Calu3 (cell line): ENCODE data around the gene MAPK4. TPM values are rescaled to one million over a fixed set of nuclear protein-coding genes. Genes with fewer than 3 reads are reported as not detected.

Experiments
- BruUV-seq: library from RNA; stranded (reverse); fragments of 400-500 nt; replicated peaks from 2 replicates; lab custom pipeline; 2021; lab: Mats Ljungman, UMichigan
- CTCF ChIA-PET: fragments of 300-600 bp; sonication (Branson Sonifier 250); formaldehyde crosslinking; loops from one replicate; lab custom pipeline; 2022; ENCODE audit warnings: antibody characterized with exemption; lab: Charles Lee
- DNase-seq: peaks from one replicate; pipeline ENCODE4 v3.0.0; 2022
- H3K27ac Mint-ChIP-seq: one replicate; pipeline ENCODE4 v1.8.0; 2022; ENCODE audit warnings: mixed read lengths; ENCODE audit not compliant: unreplicated experiment
- H3K27me3 Mint-ChIP-seq: one replicate; pipeline ENCODE4 v1.8.0; 2022; ENCODE audit warnings: mixed read lengths; ENCODE audit not compliant: unreplicated experiment
- H3K36me3 Mint-ChIP-seq: one replicate; pipeline ENCODE4 v1.8.0; 2022; ENCODE audit warnings: mild to moderate bottlenecking, moderate library complexity, mixed read lengths; ENCODE audit not compliant: insufficient read depth, unreplicated experiment
- H3K4me1 Mint-ChIP-seq: one replicate; pipeline ENCODE4 v1.8.0; 2022; ENCODE audit warnings: mild to moderate bottlenecking, low read depth, mixed read lengths; ENCODE audit not compliant: unreplicated experiment
- H3K4me3 Mint-ChIP-seq: one replicate; pipeline ENCODE4 v1.8.0; 2022; ENCODE audit warnings: mild to moderate bottlenecking, low read depth, moderate library complexity, mixed read lengths; ENCODE audit not compliant: unreplicated experiment
- H3K9me3 Mint-ChIP-seq: one replicate; pipeline ENCODE4 v1.8.0; 2022; ENCODE audit warnings: low read depth, mixed read lengths; ENCODE audit not compliant: unreplicated experiment
- CTCF ChIP-seq: fragments of 200-600 bp; IDR thresholded peaks from one replicate; pipeline ENCODE4 v1.8.0; 2022; ENCODE audit warnings: antibody characterized with exemption; ENCODE audit not compliant: unreplicated experiment
- intact Hi-C: fragments of 100-400 bp; cut with micrococcal nuclease; formaldehyde crosslinking; loops from one replicate; pipeline ENCODE4 v1.10.0; 2022; ENCODE audit not compliant: unreplicated experiment
- total RNA-seq: library from RNA; stranded (reverse); gene quantifications from 2 replicates; pipeline ENCODE4 v1.2.3, GENCODE V29; 2022

Gene MAPK4
- total RNA-seq, 1 experiment from 2014 or later = not detected

DNA sequence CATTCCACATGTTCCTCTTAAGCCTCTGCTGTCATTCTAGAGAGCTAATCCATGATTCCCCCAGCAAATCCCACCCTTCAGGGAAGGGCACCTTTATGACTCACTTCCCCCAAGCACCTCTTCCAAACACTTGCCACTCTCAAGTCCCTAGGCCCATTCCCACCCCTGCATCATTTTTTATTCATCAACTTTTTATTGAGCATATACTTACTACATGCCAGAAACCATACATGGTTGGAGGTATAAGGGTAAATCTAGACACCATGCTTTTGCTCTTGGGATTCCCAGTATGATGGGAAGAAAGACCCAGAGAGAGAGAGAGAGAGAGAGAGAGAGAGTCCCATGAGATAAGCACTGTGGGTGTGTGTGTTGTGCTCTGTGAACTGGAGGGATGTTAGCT, 87.9 kb downstream of the MAPK4 start:
- Mint-ChIP-seq H3K36me3 (no peaks in the 10 kb centered on the region), H3K9me3 (no peaks in the 10 kb centered on the region), H3K4me1 (no peaks in the 10 kb centered on the region), H3K27ac (no peak overlapping the region), H3K4me3 (no peak overlapping the region), H3K27me3 (peaks cover 36% of the 10 kb centered on the region)
- TF ChIP-seq CTCF = no peak
- intact Hi-C loops = no loop called here
- no peak for DNase-seq
- BruUV-seq = no TSS peak
- CTCF ChIA-PET = no interaction called here

DNA sequence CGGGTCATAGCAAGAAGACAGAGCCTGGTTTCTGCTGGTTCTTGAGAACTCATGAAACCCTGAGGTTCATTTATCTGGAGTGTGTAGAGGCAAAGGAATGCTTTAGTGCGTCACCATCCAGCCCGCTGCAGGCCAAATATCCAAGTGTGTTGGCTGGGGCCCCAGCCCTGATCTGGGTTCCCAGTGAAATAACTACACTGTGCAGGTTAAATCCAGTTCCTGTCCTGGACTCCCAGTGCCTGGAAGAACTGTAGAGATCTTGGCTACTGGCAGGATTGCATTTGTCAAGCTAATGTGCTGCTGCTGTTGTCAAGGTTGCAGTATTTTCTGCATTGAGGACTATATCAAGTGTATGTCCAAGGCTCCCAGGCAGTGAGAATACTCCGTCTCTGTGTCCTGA, 89.9 kb downstream of the MAPK4 start:
- TF ChIP-seq CTCF = no peak
- Mint-ChIP-seq H3K27me3 (peaks cover 51% of the 10 kb centered on the region), H3K4me3 (no peak overlapping the region), H3K9me3 (no peaks in the 10 kb centered on the region), H3K27ac (no peak overlapping the region), H3K4me1 (no peaks in the 10 kb centered on the region), H3K36me3 (no peaks in the 10 kb centered on the region)
- no peak for DNase-seq
- intact Hi-C loops = no loop called here
- no TSS peak for BruUV-seq
- CTCF ChIA-PET = no interaction called here

DNA sequence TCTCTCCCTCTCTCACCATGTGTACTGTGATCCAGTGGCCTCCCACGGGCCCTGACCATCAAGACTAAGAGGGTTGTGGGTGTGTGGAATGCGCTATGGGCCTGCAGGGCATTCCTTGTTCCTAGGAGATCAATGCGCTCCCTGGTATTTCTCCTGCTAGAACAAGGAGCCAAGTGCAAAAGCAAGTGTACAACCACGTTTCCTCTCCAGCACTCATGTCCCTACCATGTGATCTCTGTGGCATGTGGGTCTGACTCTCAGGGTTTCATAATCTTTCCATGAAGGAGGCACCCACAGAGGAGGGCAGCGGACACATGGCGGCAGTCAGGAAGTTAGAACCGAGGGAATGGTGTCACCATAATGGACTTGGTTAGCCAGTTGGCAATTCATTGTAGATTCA, 91.4 kb downstream of the MAPK4 start:
- no peaks in the 10 kb centered on the region for H3K9me3 Mint-ChIP-seq
- intact Hi-C loops = no loop called here
- no peak for TF ChIP-seq CTCF
- H3K27ac Mint-ChIP-seq = no peak overlapping the region
- no TSS peak for BruUV-seq
- H3K36me3 Mint-ChIP-seq = no peaks in the 10 kb centered on the region
- no peaks in the 10 kb centered on the region for H3K4me1 Mint-ChIP-seq
- CTCF ChIA-PET = no interaction called here
- no peak overlapping the region for H3K4me3 Mint-ChIP-seq
- peaks cover 66% of the 10 kb centered on the region for H3K27me3 Mint-ChIP-seq
- no peak for DNase-seq

GRCh38 chr18:50653402-50654093, 93.7 kb downstream of the MAPK4 start:
- no TSS peak for BruUV-seq
- Mint-ChIP-seq H3K27ac (no peak overlapping the region), H3K4me1 (no peaks in the 10 kb centered on the region), H3K36me3 (no peaks in the 10 kb centered on the region), H3K9me3 (no peaks in the 10 kb centered on the region), H3K4me3 (no peak overlapping the region), H3K27me3 (peaks cover 73% of the 10 kb centered on the region)
- TF ChIP-seq CTCF = no peak
- no peak for DNase-seq
- intact Hi-C loops = no loop called here
- CTCF ChIA-PET = no interaction called here
